Cortex of kidney (tissue), 1 donor: Measurements from ENCODE around the gene C10orf143.

Experiments
- DNase-seq: peaks from one replicate; lab custom pipeline; 2025; lab: John Stamatoyannopoulos, UW

Gene C10orf143

DNA sequence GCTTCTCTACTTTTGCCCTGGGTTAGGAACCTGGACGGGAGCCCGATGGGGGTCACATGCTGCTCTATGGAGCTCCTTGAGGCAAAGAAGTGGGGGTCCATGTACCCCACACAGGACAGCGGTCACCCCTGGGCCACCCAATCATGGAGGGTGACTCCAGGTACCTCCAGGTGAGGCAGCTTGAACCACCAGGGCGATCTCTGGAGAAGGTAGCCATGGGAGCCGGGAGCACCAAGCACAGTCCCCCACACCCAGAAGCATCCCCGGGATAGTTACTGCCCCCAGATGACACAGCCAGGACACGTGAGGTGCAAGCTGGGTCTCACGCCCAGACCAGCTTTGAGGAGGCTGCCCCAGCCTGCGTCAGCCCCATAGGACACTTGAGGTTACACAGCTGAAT, 58.4 kb downstream of the C10orf143 start:
- DNase-seq: no peak

DNA sequence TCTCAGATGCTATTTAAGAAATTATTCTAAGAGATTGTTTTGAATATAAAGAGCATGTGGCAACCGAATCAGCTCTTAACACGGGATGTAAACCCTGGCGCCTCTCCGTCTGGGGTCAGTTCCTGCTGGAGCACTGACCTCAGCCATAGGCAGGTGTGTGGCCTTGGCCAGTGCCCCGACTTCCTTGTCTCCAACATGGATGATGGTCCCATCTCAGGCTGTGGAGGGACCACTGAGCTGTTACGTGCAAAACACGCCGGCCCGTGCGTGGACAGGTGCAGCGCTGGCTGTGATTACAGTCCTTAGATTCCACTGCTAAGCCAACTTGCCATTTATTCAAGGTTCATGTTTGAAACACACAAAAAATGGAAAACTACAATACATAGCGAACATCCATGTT, 59.9 kb downstream of the C10orf143 start:
- no peak for DNase-seq

DNA sequence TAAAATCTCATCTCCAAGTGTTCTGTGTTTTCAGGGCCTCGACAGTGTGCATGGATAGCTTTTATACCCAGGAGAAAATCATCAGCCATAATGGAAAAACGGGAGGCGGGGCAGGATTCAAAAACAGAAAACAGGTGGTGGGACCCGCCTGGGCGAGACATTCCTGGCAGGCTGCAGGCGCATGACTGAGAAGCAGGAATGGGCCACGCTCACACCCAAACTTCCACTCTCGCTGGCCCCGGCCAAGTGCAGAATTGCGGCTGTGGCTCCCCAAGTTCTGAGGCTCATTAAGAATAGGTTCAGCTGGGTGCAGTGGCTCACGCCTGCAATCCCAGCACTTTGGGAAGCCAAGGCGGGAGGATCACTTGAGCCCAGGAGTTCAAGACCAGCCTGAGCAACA, 60.6 kb downstream of the C10orf143 start:
- DNase-seq: no peak

DNA sequence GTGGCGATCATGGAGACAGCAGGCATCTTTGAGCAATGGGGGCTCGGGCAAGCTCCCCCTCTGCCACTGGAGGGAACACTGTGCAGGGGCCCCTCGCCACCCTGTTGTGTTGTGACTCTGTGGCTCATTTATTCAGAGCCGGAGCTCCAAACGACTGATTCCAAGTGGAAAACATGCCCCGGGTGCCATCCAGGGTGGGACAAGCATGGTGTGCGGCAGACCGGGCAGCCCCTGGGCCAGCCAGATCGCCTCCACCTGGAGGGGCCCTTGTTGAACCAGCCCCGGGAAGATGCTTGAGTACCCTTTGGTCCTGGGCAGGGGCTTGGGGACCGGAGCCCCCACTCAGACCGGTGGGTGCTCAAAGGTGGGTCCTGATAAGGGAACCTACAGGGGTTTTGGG, 61.4 kb downstream of the C10orf143 start:
- DNase-seq: no peak

DNA sequence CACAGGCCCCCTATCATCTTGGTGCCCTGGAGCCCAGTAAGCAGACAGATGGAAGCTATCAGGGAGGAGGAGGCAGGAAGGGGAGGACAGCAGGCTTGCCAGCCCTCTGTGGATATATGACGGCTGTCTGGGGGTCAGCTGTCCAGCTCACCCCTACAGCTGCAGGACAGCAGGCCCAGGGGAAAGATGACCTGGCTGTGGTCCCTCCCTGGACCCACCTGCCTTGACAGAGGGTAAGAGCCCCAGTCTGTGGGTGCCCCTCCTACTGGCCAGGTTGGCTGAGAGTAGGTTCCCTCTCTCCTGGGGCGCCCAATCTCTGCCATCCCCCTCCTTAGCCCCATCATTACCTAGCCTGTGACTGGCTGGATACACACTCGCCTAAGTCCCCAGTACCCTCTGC, 62.5 kb downstream of the C10orf143 start:
- no peak for DNase-seq

DNA sequence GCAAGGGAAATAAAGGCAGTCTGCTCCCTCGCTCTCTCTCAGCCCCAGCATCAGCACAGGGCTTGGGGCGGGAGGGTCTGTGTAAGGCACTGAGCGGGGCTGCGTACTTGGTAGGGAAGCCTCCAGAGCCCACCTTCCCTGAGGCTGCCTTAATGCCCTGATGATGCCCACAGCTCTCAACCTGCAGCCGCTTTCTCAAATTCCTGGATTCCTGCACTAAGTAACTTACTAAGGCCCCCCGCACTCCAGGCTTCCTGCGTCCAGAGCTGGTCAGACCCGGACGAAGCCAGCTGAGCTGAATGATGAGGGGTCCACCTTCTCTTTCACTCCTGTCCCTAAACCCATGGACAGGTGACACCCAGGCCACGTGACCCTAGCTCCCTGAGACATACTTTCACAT, 63.3 kb downstream of the C10orf143 start:
- no peak for DNase-seq

DNA sequence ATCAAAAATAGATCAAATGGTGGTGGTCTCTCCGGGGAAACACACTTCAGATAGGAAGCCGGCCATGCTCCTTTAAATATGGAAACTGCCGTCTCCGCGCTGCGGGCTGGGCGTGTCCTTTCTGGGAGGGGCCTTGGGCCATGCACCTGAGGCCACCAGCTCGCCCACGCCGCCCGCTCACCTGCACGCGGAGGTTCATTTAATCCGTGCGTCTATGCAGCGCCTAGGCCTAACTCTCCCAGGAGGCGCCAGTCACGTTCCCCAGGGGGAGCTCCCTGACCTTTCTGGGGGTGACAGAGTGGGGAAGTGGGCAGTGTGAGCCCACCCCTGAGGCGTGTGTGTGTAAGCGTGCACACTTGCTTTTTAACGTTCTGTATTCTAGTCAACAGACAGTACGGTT, 64.0 kb downstream of the C10orf143 start:
- no peak for DNase-seq

DNA sequence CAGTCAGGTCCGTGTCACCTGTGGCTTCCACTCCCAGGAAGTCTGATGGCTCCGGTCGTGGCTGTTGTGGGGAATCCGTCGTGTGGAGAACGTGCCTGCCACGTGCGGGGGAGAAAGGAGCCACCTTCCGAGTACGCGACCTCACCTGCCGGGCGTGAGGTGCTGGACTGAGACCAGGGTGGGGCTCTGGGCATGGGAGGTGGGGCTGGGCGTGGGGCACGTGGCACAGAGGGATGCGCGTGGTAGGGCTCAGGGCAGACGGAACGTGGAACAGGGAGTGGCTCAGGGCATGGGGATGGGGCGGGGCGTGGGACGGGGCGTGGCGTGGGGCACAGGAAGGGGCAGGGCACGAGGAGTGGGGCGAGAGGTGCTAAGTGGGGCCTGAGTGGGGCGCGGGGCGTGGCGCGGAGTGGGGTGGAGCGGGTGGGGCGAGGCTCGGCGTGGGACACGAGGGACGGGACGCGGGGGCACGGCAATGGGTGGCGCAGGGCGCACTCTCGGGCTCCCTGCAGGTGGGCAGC, 64.8 kb downstream of the C10orf143 start:
- DNase-seq: no peak

DNA sequence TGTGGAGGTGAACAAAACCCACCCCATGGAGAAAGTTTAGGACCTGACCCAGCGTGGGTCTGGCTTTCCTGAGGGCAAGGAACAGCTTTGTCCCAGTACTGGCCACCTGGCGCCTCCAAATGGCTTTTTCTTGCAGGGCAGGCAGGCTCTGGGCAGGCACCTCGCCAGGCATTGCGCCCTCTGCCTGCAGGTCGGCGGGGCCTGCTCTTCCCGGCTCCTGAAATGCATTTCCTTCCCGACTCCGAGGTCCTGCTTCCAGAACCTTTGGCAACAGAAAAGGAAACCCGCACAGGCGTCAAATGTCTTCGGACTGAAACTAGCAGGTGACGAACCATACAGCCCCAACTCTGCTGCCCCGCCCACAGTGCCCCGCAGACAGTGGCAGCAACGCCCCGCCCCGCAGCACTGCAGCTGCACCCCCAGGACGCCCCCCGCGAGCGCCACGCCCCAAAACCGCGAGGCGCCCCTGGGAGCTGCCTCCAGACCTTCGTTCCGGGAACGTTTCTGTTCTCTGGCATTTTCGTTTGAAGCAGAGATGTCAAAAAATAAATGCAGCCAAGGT, 65.5 kb downstream of the C10orf143 start:
- DNase-seq: no peak

DNA sequence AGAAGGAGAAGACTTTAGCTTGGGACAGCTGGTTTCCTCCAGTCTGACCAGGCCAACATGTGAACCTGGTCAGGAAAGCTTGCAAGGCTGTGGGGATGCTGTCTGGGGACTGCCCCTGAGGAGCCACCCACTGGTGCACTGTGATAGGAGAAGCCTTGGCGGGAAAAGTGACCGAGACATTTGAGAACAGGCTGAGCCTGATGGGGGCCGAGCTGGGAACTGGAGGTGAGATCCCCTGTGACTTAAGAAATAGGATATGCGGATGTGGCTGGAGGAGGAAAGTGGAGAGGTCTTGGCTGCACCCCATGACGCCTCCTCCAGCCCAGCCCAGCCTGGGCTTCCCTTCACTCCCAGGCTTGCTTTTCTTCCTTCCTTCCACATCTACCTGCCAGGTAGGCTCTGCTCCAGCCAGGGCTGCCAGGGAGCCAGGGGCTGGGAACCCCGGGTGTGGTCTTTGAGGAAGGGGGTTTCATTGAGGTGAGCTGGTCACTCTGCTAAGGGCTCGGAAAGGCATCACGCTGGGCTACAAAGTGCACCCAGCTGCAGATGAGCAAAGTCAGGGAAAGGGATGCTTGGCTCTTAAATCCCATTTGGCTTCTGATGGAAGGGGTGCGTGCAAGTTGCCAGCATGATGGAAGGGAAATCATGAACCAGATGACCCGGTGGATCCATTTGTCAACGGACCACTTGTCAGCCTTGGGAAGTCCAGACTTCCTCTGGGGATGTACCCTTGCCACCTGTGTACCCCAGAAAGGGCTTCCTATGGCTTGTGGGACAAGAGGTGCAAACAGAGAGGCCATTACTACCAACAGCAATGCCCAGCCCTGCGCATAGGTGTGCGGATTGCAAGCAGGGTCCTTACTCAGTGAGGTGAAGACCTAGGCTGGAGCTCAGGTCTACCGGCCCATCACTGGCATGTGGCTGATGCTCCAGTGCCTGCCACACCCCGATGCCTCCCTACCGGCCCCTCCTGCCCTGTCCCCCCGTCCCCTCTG, 66.3 kb downstream of the C10orf143 start:
- DNase-seq: no peak

DNA sequence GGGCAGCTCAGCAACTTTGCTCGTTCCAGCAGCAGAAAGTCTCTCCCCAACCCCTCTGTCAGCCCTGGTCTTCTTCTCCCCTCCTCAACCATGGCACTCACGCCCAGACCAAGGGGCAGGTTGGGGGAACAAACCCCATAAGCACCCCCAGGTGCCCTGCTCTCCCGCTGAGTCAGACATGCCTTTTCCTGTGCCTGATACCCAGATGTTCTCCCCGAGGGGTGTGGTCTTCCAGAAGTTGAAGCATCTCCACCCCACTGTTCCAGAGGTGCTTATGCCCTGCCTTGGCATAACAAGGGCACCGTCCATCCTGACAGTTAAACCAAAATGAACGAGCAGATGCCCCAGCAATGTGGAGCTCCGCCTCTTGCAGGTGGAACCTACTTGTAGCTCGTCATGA, 67.1 kb downstream of the C10orf143 start:
- no peak for DNase-seq

DNA sequence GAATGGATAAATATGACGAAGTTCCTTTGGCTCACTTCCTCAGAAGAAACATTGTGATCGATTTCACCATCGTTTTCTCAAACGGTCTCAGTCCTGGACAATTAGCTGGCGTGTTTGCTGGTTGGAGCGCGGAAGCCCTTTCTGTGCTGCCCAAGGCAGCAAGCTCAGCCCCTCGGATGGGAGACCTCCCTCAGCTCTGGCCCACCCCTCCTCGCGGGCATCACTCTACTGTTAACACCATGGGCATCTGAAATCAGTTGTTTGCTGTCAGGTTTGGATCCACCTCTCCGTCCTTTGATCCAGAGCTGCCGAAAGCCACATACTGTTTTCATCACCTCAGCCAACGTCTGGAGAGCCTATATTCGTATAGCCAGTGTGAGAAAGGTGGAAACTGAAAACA, 68.2 kb downstream of the C10orf143 start:
- no peak for DNase-seq

DNA sequence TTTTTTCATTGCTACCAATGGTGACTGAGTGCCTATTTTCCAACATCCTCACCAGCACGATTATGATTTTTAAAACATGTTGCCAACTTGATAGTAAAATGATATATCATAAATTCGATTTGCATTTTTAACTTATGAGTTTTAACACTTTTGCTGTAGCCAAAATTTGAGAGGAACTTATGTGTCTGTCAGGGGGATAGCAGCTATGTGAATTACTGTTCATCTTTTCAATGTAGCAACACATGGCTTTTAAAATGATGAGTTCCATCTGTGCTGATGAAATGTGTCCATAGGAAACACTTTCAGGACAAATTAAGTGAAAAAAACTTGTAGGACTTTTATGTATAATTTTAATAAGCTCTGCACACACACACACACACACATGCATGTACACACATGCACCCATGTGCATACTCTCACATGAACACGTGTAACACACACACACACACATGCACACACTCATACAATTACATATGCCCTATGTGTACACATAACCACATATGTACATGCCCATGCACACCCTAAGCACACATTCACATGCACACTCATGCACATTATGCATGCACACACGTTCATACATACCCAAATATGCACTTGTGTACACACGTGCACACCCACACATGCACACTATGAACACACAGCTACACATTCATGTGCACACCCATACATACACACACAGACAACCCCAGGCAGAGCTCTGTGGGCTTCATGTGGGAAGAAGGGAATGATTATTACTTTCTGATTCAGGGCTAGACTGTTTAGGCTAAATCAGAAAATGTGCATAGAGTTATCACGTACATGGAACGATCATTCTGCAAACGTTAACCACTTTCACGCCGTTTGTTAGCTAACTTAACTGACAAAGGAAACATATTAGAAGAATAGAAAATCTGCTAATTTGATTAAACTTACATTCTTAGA, 68.9 kb downstream of the C10orf143 start:
- DNase-seq: no peak

DNA sequence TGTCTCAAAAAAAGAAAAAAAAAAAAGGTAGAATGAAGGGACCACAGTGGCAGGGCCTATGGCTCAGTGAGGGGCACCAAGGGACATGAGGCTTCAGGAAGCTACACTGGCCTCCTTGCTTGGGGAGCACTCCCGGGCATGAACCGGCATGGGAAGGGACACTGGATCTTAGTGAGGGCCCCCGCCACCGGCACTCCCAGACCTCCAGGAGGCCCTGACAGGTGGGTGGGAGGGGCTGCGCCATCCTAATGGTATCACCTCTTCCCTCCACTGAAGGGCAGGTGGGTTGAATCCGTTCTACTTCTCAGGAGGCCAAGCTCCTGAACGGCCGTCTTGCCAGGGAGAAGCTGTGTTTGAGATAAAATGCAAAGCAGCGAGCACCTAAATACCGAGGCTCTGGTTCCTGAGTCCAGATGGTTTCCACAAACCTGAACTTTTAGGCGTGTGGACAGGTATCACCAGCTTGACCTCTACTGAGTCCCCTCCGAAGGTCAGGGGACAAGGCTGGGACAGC, 69.8 kb downstream of the C10orf143 start:
- DNase-seq: no peak

DNA sequence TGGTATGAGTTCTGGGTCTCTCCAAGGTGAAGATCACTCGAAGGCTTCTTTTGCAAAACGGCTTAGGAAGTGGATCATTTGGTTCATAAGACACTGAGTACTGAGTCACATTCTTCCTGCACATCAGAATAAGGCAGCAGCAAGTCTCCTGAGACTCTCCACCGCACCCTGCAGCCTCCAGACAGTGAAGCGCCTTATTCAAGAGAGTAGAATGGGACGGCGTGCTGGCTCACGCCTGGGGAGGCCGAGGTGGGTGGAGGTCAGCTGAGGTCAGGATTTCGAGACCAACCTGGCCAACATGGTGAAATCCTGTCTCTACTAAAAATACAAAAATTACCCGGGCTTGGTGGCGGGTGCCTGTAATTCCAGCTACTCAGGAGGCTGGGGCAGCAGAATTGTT, 70.3 kb downstream of the C10orf143 start:
- no peak for DNase-seq

DNA sequence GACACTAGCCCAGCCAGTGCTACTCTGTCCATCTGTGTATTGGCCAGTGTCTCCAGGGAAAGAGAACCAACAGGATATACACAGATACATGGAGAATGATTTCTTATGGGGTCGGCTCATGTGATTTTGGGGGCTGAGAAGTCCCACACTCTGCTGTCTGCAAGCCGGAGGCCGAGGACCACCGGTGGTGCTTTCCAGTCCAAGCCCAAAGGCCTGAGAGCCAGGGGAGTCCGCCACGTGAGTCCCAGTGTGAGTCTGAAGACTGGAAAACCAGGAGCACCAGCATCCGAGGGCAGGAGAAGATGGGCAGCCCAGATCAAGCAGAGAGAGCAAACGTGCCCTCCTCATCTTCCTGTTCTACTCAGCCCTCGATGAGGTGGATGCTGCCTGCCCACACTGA, 71.5 kb downstream of the C10orf143 start:
- DNase-seq: no peak

DNA sequence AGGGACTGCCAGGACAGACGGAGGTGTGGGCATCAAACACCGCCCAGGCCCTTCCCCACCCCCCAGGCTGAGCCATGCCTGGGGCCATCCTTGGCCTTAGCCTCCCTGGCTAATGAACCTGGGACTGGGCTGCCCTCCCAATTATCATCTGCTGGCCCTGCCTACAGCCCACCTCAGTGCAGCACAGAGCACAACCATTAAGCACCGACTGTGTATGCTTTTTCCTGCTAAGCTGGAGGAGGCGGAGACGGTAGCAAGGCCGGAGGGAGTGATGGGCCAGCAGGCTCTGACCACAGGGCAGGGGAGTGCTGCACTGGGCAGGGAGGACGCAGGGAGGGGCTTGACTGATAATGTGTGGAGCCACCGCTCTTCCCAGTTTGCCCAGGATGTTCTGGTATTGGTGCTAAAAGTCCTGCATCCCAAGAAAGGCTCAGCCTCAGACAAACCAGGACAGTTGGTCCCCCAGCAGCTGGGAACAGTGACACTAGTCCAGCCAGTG, 72.0 kb downstream of the C10orf143 start:
- no peak for DNase-seq

DNA sequence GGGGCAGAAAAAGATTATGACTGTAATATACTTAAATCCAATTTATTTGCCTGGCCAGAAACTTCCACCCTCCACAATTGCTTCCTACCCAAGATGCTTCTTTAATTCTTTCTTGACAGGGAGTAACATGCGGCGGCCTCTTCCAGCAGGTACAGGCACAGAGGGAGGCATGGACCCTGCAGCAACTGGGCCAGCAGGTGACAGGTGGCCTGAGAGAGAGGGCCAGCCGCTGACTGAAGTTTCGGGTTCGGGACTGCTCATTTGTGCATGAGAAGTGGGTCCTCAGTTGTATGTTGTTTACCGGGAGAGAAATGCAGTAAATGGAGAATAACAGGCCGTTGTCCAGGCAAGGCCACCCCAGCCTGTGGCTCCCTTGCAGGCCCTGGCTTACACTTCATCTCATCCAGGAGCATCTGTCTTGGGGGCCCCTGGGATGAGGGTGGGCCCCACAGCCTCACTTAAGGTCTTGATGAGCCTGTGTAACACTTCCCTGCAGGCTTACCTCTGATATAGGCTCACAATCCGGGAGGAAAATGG, 72.5 kb downstream of the C10orf143 start:
- no peak for DNase-seq

DNA sequence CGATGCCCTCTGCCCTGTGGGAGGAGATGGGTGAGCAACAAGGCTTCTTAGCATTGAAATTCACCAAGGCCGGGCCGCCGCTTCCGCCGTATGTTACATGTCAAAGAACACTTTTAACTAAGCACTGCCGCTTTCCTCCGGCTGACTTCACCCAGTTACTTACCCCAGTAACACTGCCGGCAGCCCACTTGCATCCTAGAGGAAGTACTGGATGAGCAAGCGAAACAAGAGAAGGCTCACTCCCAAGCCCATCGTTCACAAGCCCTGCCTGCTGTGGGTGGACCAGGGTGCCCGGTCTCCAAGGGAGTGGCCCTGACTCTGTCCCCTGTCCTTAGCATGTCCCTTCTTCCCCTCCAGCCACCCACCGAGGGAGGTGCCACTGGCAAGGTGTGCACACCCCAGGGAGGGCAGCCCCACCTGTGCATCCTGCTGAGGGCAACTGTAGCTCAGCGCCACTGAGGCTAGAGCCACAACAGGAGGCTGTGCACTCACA, 73.4 kb downstream of the C10orf143 start:
- no peak for DNase-seq

DNA sequence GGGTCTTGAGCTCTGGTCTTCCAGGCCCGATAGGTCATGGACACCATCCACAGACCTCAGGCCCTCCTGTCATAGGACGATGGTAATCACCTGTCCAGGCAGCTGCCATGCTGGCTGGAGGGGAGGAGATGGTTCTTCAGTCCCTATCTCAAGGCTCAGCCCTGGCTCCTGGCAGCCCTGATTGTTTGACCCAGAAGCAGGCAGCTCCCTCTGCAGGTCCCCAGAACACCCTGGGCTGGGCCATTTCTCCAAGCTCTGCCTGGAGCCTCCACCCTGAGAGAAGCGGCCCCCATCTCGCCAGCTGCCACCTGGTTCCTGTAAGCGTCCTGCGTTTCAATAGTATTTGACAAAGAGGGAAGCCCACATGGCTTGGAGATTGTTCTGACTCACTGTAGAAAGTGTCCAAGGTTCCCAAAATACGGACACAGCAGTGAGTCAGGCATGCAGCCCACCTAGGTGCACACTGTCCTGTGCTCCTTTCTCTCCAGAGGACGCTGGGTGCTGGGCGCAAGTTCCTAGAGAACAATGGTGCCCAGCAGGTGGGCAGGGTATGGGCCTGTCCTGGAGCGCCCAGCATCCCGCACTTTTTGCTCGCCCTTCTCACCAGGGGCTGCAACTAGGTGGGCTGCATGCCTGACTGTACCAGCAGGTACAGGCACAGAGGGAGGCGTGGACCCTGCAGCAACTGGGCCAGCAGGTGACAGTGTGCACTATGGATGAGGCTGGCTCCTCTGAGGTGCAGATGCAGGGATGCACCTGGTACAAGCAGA, 74.1 kb downstream of the C10orf143 start:
- no peak for DNase-seq

DNA sequence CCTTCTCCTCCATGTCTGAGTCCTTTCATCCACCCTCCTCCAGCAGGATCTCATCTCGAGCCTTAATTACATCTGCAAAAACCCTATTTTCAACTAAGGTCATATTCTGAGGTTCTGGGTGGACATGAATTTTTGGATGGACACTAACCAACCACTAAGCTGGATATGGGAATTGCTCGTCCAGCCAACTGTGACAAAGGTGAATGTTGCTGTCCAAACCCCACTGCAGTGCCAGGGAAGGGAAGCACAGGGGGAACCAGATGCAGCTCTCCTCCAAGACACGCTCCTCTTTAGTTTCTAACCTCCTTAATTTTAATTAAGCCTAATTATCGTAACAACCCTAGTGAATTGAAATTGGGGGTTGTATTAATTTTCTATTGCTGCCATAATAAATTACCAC, 81.4 kb downstream of the C10orf143 start:
- no peak for DNase-seq
